NCI-H1105 treated with DMSO at 0.1 percent for 48 hours (cell line): ENCODE data around the gene MAGI2.
A peak's percentile ranks its signal among the peaks of the same experiment; 100 is the strongest.
"Not testable (repeated sequence)": the region's sequence is repeated elsewhere in the genome, so short reads cannot be mapped to it uniquely, and the experiment has no call there.

Experiments
- DNase-seq: peaks from one replicate; lab custom pipeline; 2025; lab: John Stamatoyannopoulos, UW

The MAGI2 gene

GRCh38 chr7:78350926-78351325 lies 1102.5 kb downstream of the MAGI2 start:
- no peak for DNase-seq

DNA sequence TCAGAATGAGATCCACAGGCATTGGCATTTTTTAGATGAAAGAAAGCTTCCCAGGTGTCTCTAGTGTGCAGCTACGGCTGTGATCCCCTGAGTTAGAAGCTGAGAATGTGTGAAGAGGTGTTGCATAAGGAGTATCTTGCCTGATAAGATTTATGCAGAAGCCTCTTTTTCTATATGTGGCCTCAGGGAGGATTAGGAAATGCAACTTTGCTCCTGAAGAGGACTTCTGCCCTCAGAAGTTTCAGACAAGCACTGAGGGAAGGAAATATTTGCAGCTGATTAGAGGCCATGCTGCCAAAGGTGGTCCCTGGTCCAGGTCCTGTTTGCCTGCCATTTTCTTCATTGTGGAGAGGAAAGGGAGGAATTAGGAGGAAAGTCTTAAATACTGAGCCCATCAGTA lies 1103.1 kb downstream of the MAGI2 start:
- no peak for DNase-seq

- no peak for DNase-seq
Measured at GRCh38 chr7:78346827-78347226, 1106.6 kb downstream of the MAGI2 start.

DNA sequence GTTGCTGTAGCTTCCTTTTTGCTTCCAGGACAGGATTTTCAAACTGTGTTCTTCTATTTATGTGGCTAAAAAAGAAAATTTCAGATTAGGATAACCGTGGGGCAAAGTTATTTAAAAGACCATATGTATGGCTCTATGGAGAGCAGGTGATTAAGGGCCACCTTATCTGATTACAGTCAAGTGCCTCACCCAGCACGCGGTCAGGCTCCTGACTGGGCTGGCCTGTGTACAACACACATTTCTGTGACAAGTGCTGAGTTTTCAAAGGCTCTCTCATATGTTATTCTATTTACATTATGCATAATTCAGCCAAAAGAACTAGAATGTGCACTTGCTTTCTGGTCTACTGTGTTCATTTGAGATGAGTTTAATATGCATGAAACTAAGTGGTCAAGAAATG lies 1107.5 kb downstream of the MAGI2 start:
- no peak for DNase-seq

DNA sequence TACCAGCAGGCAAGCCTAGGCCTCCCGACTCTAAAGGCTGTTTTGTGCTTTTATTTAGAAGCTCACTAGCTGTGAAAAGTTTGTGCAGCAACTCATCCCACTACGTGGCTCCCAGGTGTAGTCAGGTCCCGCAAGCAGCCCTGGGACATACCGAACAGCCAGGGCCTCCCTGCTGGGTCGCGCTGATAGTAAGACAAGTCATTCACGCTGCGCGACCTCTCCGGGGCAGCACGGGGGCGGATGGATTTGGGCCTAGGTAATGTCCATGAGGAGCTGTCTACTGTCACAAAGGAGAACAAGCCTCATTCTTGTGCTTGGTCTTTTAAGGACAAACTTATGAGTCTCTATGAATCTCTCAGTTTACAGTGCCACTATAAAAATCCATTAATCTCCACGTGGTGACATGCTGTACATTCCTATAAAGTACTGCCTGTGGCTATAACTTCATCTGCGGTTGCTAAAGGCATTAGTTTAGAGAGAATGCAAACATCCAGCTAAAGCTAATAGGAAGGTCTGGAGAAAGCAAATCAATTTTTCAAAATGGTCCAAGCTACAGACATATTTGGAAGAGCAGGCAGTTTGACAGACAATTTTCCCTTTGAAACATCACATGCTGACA lies 1108.1 kb downstream of the MAGI2 start:
- DNase-seq = no peak

DNA sequence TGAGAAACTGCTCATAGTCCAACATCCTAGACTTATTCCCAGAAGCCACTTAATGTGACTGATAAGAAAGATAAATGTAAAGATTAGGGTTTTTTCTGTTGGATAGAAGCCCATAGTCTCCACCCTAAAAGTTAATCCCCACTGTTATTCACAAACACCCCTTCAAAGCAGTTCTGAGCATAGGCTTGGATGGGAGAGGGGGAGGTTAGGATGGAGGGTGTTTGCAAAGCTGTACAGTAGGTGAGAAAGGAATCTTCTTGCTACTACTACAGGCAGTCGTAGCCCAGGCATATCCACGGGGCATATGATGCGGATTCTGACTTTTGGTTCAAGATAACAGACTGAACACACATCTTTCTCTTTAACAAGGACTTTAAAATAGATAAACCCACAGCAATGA lies 1119.0 kb downstream of the MAGI2 start:
- no peak for DNase-seq

GRCh38 chr7:78333530-78334425 lies 1119.7 kb downstream of the MAGI2 start:
- DNase-seq = no peak

DNA sequence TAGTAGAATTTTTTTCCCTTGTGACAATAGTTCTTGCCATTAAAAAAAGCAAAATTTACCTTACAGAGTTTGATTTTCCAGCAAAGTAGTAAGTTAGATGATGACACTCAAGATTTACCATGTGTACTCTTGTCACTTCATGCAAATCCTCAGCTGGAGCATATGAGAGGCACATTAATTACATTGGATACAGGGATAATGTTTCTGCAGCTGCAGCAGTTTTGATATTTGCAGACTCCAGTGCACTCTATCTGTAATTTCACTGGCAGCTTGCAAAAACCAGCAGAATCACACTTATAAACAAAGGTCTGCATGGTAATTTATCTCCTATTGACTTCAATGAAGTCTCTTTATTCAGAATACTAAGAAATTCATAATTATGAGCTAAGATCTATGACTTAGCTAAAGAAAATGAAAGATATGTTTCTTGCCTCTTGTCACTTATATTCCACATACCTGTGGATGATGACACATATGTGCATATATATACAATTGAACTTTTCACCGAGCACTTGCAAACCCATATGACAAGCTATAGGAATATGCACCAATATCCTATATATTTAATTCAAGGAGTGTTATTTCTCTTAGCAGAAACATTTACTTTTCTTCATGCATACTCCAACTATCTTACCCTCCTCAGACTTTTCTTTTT lies 1124.3 kb downstream of the MAGI2 start:
- peak; percentile 56 for DNase-seq

DNA sequence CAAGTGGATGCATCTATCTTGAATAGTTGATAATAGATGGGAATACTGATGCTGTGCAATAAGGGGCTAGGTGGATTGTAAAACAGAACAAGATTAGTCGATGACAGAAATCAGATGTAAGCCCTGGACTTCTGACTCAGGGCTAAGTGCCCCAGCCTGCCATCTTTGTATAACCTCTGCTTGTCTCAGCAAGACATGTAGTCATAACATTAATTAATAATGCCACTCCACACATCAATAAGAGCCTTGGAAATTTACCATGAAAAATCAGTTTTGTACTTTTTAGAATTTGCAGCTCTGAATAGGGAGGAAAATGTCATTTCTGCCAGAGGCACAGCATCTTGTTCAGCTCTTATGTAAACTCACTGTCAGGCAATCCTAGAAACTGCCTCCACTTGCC lies 1125.7 kb downstream of the MAGI2 start:
- no peak for DNase-seq

DNA sequence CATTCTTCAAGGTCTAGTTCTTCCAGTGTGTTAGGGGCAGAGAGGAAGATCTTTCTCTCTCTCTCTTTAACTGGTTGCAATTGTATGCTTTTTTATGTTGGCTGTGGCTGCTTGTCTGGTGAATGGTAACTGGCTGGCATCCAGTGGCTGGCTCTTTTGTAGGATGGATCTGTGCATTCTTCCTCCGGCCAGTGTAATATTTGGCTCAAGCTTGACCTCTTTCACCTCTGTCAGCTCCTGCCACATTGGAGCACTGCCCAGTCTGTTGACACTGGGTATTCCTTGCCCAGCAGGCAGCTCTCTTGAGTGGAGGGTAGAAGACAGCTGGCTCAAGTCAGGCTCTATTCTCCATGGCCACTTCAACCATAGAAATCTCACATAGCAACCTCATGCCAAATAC lies 1126.6 kb downstream of the MAGI2 start:
- DNase-seq = peak; percentile 55

DNA sequence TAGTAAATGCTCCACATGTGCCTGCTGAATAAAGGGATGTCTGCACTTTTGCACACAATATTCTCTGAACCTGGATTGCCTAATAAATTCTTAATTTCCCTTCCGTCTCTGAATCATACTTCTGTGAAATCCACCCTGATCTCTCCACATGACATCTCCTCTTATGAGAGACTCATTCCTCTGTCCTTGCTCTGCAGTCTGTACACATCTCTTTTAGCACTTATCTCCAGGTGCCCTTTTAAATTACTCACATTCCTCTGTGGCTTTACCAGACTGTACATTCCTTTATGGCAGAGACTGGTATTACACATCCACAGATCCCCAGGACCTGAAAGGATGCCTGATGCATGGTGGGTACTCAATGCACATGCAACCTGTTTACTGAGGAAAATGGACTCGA lies 1127.3 kb downstream of the MAGI2 start:
- DNase-seq = no peak

- DNase-seq = no peak
Measured at GRCh38 chr7:78323118-78323517, 1130.3 kb downstream of the MAGI2 start.

GRCh38 chr7:78322231-78322630 lies 1131.2 kb downstream of the MAGI2 start:
- not testable (repeated sequence) for DNase-seq

GRCh38 chr7:78317371-78317770 lies 1136.1 kb downstream of the MAGI2 start:
- no peak for DNase-seq

- DNase-seq = no peak
Measured at GRCh38 chr7:78316110-78316509, 1137.4 kb downstream of the MAGI2 start.

GRCh38 chr7:78315119-78315518 lies 1138.3 kb downstream of the MAGI2 start:
- no peak for DNase-seq

DNA sequence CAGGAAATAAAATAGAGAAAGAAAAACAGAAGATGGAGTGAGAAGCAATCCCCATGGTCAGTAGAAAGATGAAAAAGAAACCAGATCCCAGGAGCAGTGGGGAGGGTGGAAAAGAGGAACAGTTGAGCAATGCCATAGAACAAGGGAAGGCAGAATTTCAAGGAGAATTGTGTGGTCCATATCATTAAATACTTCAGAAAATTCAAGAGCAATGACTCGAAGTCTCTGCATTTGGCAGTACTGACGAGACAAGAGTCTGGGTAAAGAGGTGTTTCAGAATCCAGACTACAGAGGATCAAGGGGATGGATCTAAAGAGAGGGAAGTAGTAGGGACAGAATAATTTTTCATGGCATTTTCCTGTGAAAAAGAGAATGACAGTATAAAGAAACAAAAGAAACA lies 1142.3 kb downstream of the MAGI2 start:
- no peak for DNase-seq

- DNase-seq = no peak
Measured at GRCh38 chr7:78307892-78308291, 1145.6 kb downstream of the MAGI2 start.

- DNase-seq = no peak
Measured at GRCh38 chr7:78306634-78307033, 1146.8 kb downstream of the MAGI2 start.

DNA sequence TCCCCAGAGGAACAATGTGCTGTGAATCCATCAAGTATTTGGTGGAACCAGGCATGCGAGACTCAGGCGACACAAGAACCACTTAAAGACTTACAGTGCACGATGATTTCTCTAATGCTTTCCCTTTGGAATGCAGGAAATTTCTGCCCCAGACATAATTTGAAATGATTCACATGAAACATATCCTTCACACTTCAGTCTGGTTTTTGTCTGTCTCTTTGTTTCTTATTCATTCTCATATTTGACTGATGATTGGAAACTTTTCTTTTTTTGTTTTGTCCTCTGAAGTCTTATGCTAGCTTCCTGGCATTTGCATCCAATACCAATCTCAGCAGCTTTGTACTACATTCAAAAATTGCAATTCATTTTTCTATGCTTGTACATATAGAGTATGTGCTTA lies 1152.1 kb downstream of the MAGI2 start:
- DNase-seq = no peak

GRCh38 chr7:78299088-78299487 lies 1154.4 kb downstream of the MAGI2 start:
- DNase-seq = no peak

- DNase-seq = peak; percentile 80
Measured at GRCh38 chr7:78296644-78297371, 1156.7 kb downstream of the MAGI2 start.
